ENCODE results near the gene UBE2E3.

DNA sequence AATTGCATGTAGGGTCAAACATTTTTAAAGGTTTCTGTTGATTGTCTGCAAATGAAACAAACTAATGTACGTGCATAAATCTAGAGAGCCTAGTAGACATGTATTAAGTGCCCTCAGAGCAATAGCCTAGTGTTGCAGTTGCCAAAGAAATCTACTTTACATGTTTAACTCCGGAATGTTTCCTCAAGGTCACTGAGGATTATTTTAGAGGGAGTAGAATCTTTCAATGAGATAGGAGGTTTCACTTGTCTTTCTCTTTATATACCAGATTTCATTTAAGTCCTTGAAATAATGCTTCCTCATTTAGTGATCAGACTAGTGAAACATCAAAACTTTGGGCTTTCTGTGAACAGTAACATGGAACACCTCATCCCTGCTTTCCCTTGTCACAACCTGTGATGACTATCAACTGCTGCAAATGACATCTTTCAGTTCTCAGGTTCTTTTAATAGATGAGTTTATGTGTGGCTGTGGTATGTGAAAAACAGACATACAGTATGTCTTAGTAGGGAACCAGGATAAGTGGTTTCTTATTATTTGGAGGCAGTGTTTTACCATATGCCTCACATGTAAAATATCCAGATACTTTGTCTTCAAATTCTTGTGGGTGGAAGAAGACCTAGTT lies 5.5 kb downstream of the UBE2E3 start:
- TF ChIP-seq, protein P1, sequence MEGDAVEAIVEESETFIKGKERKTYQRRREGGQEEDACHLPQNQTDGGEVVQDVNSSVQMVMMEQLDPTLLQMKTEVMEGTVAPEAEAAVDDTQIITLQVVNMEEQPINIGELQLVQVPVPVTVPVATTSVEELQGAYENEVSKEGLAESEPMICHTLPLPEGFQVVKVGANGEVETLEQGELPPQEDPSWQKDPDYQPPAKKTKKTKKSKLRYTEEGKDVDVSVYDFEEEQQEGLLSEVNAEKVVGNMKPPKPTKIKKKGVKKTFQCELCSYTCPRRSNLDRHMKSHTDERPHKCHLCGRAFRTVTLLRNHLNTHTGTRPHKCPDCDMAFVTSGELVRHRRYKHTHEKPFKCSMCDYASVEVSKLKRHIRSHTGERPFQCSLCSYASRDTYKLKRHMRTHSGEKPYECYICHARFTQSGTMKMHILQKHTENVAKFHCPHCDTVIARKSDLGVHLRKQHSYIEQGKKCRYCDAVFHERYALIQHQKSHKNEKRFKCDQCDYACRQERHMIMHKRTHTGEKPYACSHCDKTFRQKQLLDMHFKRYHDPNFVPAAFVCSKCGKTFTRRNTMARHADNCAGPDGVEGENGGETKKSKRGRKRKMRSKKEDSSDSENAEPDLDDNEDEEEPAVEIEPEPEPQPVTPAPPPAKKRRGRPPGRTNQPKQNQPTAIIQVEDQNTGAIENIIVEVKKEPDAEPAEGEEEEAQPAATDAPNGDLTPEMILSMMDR (IDR thresholded peaks at IDR 0.05): no peak
- no peak for TF ChIP-seq TCF7L2 (IDR thresholded peaks at IDR 0.05; ENCODE audit: low read depth, low read length)
- no peak for TF ChIP-seq SIN3A (IDR thresholded peaks at IDR 0.05; ENCODE audit: borderline replicate concordance, insufficient read depth, low read depth, low read length)
- TF ChIP-seq, protein P2, sequence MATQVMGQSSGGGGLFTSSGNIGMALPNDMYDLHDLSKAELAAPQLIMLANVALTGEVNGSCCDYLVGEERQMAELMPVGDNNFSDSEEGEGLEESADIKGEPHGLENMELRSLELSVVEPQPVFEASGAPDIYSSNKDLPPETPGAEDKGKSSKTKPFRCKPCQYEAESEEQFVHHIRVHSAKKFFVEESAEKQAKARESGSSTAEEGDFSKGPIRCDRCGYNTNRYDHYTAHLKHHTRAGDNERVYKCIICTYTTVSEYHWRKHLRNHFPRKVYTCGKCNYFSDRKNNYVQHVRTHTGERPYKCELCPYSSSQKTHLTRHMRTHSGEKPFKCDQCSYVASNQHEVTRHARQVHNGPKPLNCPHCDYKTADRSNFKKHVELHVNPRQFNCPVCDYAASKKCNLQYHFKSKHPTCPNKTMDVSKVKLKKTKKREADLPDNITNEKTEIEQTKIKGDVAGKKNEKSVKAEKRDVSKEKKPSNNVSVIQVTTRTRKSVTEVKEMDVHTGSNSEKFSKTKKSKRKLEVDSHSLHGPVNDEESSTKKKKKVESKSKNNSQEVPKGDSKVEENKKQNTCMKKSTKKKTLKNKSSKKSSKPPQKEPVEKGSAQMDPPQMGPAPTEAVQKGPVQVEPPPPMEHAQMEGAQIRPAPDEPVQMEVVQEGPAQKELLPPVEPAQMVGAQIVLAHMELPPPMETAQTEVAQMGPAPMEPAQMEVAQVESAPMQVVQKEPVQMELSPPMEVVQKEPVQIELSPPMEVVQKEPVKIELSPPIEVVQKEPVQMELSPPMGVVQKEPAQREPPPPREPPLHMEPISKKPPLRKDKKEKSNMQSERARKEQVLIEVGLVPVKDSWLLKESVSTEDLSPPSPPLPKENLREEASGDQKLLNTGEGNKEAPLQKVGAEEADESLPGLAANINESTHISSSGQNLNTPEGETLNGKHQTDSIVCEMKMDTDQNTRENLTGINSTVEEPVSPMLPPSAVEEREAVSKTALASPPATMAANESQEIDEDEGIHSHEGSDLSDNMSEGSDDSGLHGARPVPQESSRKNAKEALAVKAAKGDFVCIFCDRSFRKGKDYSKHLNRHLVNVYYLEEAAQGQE (IDR thresholded peaks at IDR 0.05; ENCODE audit: insufficient read depth in 1 of 2, low read depth in 2 of 2, low read length in 1 of 2): no peak

All from Panc1 (cell line).